Esophagus (tissue), 2 donors: ENCODE data around the gene PROZ. TPM values are rescaled to one million over a fixed set of nuclear protein-coding genes. Genes with fewer than 3 reads are reported as not detected.

Experiments
- H3K27ac ChIP-seq, 2 donors: one replicate each; pipeline ENCODE4 v1.5.1; 2013; ENCODE audit warnings: low read depth in 2 of 2, mild to moderate bottlenecking in 2 of 2, inconsistent platforms in 1 of 2, low read length in 1 of 2, moderate library complexity in 1 of 2
- H3K27me3 ChIP-seq, 2 donors: one replicate each; pipeline ENCODE4 v1.6.1; 2013; ENCODE audit warnings: low read length in 2 of 2, control low read depth in 1 of 2, mild to moderate bottlenecking in 1 of 2; ENCODE audit not compliant: insufficient read depth in 2 of 2, control insufficient read depth in 1 of 2
- H3K36me3 ChIP-seq, 2 donors: one replicate each; pipeline ENCODE4 v1.6.1; 2013; ENCODE audit warnings: low read length in 1 of 2; ENCODE audit not compliant: control insufficient read depth in 2 of 2, insufficient read depth in 2 of 2
- H3K4me1 ChIP-seq, 2 donors: one replicate each; pipeline ENCODE4 v1.6.1; 2013; ENCODE audit warnings: low read length in 1 of 2; ENCODE audit not compliant: control insufficient read depth in 2 of 2, insufficient read depth in 2 of 2
- H3K4me3 ChIP-seq, 2 donors: one replicate each; pipeline ENCODE4 v1.5.1; 2013; ENCODE audit warnings: low read length in 2 of 2, mild to moderate bottlenecking in 2 of 2, low read depth in 1 of 2, moderate library complexity in 1 of 2
- H3K9me3 ChIP-seq, 2 donors: one replicate each; pipeline ENCODE4 v1.6.1; 2013; ENCODE audit warnings: mild to moderate bottlenecking in 2 of 2, low read depth in 1 of 2, low read length in 1 of 2, moderate library complexity in 1 of 2; ENCODE audit not compliant: control insufficient read depth in 2 of 2, insufficient read depth in 1 of 2
- WGBS, 2 donors: extraction: QIAGEN DNeasy Blood & Tissue Kit; methylation state at CpG; one replicate each; pipeline ENCODE4 v1.1.7; 2013; 5-methylcytosine and 5-hydroxymethylcytosine counted together
- polyA plus RNA-seq, 2 donors: library from polyadenylated mRNA; stranded (reverse); fragments of 200-250 nt; gene quantifications; one replicate each; pipeline ENCODE4 v1.2.3, GENCODE V29; 2013
- donor health status: healthy with polysubstance abuse.
- donor health status: Bipolar disorder and iron deficiency.

PROZ gene
- polyA plus RNA-seq, 2 donors: not detected

DNA sequence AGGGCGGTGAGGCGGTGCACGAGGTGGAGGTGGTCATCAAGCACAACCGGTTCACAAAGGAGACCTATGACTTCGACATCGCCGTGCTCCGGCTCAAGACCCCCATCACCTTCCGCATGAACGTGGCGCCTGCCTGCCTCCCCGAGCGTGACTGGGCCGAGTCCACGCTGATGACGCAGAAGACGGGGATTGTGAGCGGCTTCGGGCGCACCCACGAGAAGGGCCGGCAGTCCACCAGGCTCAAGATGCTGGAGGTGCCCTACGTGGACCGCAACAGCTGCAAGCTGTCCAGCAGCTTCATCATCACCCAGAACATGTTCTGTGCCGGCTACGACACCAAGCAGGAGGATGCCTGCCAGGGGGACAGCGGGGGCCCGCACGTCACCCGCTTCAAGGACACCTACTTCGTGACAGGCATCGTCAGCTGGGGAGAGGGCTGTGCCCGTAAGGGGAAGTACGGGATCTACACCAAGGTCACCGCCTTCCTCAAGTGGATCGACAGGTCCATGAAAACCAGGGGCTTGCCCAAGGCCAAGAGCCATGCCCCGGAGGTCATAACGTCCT lies 9.4 kb upstream of the PROZ start:
- Histone ChIP-seq H3K9me3 (no peaks in the 10 kb centered on the region), H3K4me1 (peaks cover 0 to 8% of the 10 kb centered on the region in 2 donors), H3K4me3 (no peak overlapping the region), H3K27ac (no peak overlapping the region), H3K36me3 (no peaks in the 10 kb centered on the region), H3K27me3 (no peaks in the 10 kb centered on the region)
- WGBS, 2 donors: 94 to 95% methylated on average over 38 of the region's 38 CpGs

DNA sequence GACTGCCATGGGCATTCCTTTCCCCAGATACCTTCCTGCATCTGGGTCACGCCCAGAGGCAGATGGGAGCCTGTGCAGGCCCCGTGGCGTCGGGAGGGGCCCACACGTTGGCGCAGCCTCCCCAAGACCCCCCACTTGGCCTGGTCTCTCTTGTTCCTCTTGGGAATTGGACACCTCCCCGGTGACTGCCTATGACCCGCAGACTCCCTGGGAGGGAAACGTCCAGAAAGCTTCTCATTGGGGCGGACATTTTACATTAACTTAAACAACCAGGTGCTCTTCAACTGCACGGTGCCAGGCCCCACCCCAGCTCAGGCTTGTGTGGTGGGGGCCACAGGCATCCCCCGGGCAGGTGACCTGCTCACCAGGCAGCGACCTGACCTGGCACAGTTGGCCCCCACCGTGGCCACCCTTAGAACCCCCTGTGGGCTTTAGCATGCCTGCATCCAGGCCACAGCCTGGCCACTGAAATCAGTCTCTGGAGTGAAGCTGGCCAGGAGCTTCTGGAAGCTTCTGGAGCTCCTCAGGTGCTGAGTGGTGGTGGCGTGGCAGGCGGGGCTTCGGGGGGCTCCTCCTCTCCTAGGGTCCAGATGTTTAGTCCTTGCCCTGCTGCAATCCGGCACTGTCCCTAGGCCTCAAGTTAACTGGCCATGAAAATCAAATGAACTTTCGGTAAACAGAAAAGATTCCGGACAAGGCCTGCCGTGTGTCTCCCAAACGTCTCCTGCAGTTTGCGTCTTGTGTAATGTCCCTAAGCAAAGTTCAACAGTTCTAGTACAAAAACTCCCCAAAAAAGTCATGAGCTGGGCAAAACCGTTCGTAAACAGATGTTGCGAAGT lies 8.5 kb upstream of the PROZ start:
- Histone ChIP-seq H3K9me3 (no peaks in the 10 kb centered on the region), H3K4me1 (peaks cover 0 to 8% of the 10 kb centered on the region in 2 donors), H3K27me3 (no peaks in the 10 kb centered on the region), H3K27ac (no peak overlapping the region), H3K36me3 (no peaks in the 10 kb centered on the region), H3K4me3 (no peak overlapping the region)
- WGBS, 2 donors: 89% methylated on average over 26 of the region's 26 CpGs

DNA sequence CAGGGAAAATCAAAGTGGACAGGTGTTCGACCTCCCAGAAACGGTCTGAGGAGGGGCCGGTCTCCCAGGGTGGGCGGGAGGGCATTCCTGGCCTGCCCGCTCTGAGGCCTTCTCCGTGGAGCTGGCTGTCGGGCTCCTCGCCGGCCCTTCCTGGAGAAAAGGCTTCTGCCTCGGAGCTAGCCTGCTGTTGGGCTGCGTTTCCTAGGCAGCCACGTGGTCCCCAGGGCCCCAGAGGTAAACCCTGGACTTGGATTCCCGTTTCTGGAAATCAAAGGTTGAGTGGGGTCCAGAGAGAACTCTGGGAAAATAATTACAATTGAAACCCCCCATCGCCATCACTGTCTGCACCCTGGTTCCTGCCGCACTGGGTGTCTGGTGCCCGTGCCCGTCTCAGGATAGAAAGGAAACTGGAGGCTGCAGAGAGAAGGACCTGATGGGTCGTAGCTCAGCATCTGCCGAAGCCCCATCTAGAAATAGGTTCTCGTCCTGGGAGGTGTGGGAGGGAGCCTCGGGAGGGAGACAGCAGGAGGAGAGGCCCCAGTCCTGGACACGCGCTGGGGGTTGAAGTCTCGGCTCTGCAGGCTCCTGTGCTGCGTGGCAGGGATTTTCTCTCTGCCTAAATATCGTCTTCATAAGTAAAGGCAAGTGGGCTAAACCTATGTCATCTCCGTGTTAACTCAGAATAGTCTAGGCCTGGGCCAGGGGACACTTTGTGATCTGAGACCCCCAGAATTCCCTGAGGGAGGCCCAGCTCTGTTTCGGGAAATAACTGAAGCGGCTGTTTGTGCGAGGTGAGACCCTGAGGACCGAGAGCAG lies 7.7 kb upstream of the PROZ start:
- H3K27me3 ChIP-seq: no peaks in the 10 kb centered on the region
- H3K36me3 ChIP-seq: no peaks in the 10 kb centered on the region
- H3K9me3 ChIP-seq: no peaks in the 10 kb centered on the region
- H3K4me1 ChIP-seq: peaks cover 0 to 8% of the 10 kb centered on the region in 2 donors
- H3K27ac ChIP-seq: no peak overlapping the region
- H3K4me3 ChIP-seq: no peak overlapping the region
- 89 to 90% methylated on average over 31 of the region's 31 CpGs for WGBS, 2 donors

GRCh38 chr13:113151745-113152690 lies 6.4 kb upstream of the PROZ start:
- WGBS, 2 donors: 69 to 70% methylated on average over 28 of the region's 28 CpGs

GRCh38 chr13:113152691-113152983 lies 5.8 kb upstream of the PROZ start:
- H3K4me3 ChIP-seq: peak overlapping the region in 1 of 2 donors; percentile 41
- no peaks in the 10 kb centered on the region for H3K9me3 ChIP-seq
- no peaks in the 10 kb centered on the region for H3K27me3 ChIP-seq
- whole genome bisulfite sequencing, 2 donors: 36 to 67% methylated on average over 2 of the region's 2 CpGs
- no peak overlapping the region for H3K27ac ChIP-seq
- H3K36me3 ChIP-seq: no peaks in the 10 kb centered on the region
- H3K4me1 ChIP-seq: peaks cover 0 to 8% of the 10 kb centered on the region in 2 donors

More at GRCh38 chr13:113151745-113152690, 6.4 kb upstream of the PROZ start:
- Histone ChIP-seq H3K36me3 (no peaks in the 10 kb centered on the region), H3K27me3 (no peaks in the 10 kb centered on the region), H3K27ac (no peak overlapping the region), H3K4me3 (no peak overlapping the region), H3K4me1 (peaks cover 0 to 8% of the 10 kb centered on the region in 2 donors), H3K9me3 (no peaks in the 10 kb centered on the region)

DNA sequence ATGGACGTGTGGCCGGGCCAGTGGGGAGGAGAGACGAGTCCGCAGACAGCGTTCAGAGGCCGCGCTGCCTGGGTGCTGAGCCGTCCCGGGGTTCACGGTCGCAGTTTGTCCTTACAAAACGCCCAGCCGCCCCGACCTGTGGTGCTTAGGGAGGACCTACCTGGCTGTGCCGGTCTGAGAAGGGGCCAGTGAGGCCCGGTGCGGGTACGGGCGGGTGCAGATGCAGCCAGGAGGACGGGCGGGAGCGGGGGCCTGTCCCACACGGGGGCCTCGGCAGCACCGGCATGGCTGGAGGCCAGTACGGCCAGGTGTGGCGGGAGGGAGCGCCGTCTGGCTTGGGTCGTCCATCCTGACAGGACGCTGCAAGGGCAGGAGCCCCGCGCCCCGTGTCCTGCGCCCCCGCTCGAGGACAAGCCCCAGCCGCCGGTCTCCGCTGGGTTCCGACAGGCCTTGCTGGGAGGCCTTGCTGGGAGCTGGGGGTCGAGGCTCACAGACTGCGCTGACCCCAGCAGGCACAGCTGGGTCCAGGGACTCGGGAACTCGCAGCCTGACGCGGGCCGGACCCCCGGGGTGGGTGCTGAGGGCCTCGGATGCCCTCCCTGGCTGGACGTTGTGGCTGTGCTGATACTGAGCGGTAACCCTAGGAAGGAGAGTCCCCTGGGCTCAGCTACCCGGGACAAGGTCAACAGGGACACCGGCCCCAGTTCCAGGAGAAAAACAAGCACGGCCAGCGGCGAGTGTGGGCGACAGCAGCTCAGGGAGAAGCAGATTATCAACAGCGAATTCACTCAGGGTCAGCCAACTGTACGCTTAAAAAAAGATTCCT lies 5.3 kb upstream of the PROZ start:
- H3K36me3 ChIP-seq: no peaks in the 10 kb centered on the region
- H3K27me3 ChIP-seq: no peaks in the 10 kb centered on the region
- WGBS, 2 donors: 12 to 16% methylated on average over 60 of the region's 60 CpGs
- H3K4me3 ChIP-seq: peak overlapping the region; percentile 41 to 45
- H3K9me3 ChIP-seq: no peaks in the 10 kb centered on the region
- H3K4me1 ChIP-seq: peaks cover 0 to 8% of the 10 kb centered on the region in 2 donors
- H3K27ac ChIP-seq: peak overlapping the region; percentile 34 to 78

DNA sequence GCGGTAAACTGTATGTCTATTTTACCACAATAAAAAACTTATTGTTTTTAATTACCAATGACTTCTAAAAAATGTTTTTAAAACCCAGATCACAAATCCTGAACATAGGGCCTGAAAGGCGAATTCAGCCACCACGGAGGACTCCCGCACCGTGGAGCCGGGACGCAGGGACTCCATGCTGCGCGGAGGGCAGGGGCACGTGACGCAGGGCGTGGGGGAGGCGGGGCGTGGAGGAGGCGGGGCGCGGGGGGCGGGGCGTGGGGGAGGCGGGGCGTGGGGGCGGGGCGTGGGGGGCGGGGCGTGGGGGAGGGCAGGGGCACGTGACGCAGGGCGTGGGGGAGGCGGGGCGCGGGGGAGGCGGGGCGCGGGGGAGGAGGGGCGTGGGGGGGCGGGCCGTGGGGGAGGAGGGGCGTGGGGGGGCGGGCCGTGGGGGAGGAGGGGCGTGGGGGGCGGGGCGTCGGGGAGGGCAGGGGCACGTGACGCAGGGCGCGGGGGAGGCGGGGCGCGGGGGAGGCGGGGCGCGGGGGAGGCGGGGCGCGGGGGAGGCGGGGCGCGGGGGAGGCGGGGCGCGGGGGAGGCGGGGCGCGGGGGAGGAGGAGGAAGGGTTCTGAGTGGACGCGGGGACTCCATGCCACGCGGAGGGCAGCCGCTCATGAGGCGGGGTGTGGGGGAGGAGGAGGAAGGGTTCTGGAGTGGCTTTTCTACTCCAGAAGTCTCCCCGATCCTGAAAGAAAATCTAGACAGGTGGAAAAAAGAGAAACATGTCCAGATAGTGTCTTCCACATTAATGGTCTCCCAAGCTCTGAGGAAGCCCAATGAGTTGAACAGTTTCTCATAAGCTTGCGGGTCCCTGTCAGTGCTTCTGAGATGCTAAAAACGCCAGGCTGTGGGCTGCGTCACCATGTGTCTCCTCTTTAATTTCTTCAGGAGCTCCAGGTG lies 4.4 kb upstream of the PROZ start:
- Histone ChIP-seq H3K4me3 (peak overlapping the region in 1 of 2 donors; percentile 41), H3K36me3 (no peaks in the 10 kb centered on the region), H3K27ac (peak overlapping the region in 1 of 2 donors; percentile 34), H3K4me1 (peaks cover 0 to 8% of the 10 kb centered on the region in 2 donors), H3K9me3 (no peaks in the 10 kb centered on the region), H3K27me3 (no peaks in the 10 kb centered on the region)
- WGBS, 2 donors: 6 to 7% methylated on average over 22 to 34 of the region's 76 CpGs

DNA sequence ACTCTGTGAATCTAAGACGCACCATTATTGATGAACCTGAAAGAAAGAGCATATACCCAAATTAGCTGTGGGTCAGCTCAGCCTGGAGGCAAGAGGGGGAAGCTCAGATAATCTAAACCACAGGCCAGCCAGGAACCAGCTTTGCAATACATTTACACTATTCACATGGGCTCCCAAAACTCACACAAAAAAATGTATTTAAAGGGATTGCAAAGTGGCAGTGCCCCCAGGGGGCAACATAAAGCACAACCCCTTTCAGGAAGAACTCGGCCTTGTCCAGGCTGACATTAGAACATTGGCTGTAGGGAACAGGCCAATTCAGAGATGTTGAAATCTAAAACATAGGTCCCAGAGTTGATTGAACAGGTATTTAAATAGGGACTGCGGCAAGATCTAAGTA lies 3.2 kb upstream of the PROZ start:
- WGBS, 2 donors: 91 to 92% methylated on average over 3 of the region's 3 CpGs
- Histone ChIP-seq H3K27ac (no peak overlapping the region), H3K9me3 (no peaks in the 10 kb centered on the region), H3K4me3 (no peak overlapping the region), H3K27me3 (no peaks in the 10 kb centered on the region), H3K36me3 (no peaks in the 10 kb centered on the region), H3K4me1 (peaks cover 0 to 8% of the 10 kb centered on the region in 2 donors)
